ENCODE results near the gene CITED4.

- TF ChIP-seq JUNB (CRISPR knock-in tag; conservative IDR thresholded peaks at IDR 0.05) (no peak), CTCF (IDR thresholded peaks at IDR 0.05 in 2 of 3, conservative IDR thresholded peaks at IDR 0.05 in 1 of 3; ENCODE audit: insufficient read depth in 2 of 3, low read depth in 1 of 3, low read length in 3 of 3) (no peak), NCOA2 (IDR thresholded peaks at IDR 0.05; ENCODE audit: partially characterized antibody in 2 of 2) (no peak), RFX5 (IDR thresholded peaks at IDR 0.05; ENCODE audit: low read depth, low read length) (no peak), EZH2 (IDR thresholded peaks at IDR 0.05; ENCODE audit: borderline replicate concordance, low read depth, low read length) (no peak), MTA2 (IDR thresholded peaks at IDR 0.05; ENCODE audit: low read depth) (no peak), ZNF655 (CRISPR knock-in tag; IDR thresholded peaks at IDR 0.05) (no peak), NR2C2 (CRISPR knock-in tag; IDR thresholded peaks at IDR 0.05) (no peak), NR2C2 (tag; IDR thresholded peaks at IDR 0.05) (no peak), EP300 (IDR thresholded peaks at IDR 0.05; ENCODE audit: low read length) (no peak), SRF (CRISPR knock-in tag; IDR thresholded peaks at IDR 0.05) (no peak), FOXP1 (CRISPR knock-in tag; IDR thresholded peaks at IDR 0.05) (no peak), CHD4 (IDR thresholded peaks at IDR 0.05; ENCODE audit: insufficient read depth, insufficient replicate concordance, low read depth, low read length, poor library complexity, severe bottlenecking) (no peak), SIX5 (IDR thresholded peaks at IDR 0.05; ENCODE audit: borderline replicate concordance in 1 of 2, insufficient read depth in 1 of 2, low read depth in 1 of 2, low read length in 2 of 2) (no peak)
Measured at GRCh38 chr1:40903106-40903505, 40.9 kb upstream of the CITED4 start.

All from K562 (cell line).